HCT116 (cell line): ENCODE results near the gene SERAC1. TPM values are rescaled to one million over a fixed set of nuclear protein-coding genes. Genes with fewer than 3 reads are reported as not detected.

Experiments
- ATAC-seq: fragments of 200-7000 bp; cut with Tn5 transposase; 2 replicates; pipeline ENCODE4 v1.9.1; 2020; ENCODE audit warnings: mild to moderate bottlenecking, moderate library complexity
- BruUV-seq: library from RNA; stranded (reverse); fragments of 400-500 nt; replicated peaks from 2 replicates; lab custom pipeline; 2021; lab: Mats Ljungman, UMichigan
- CTCF ChIA-PET: fragments of 300-600 bp; sonication (Branson Sonifier 250); formaldehyde crosslinking; loops from one replicate; lab custom pipeline; 2021; ENCODE audit warnings: antibody characterized with exemption; lab: Charles Lee
- POLR2A ChIA-PET: fragments of 300-600, 350-600 bp; sonication (Branson Sonifier 250); formaldehyde crosslinking; loops from one replicate; lab custom pipeline; 2021; ENCODE audit warnings: antibody characterized with exemption; lab: Charles Lee
- RAD21 ChIA-PET, 2 experiments: fragments of 300-600 bp; sonication (Branson Sonifier 250); formaldehyde crosslinking; loops; one replicate each; lab custom pipeline; 2023; ENCODE audit warnings: low total read pairs in 2 of 2; ENCODE audit not compliant: uncharacterized antibody in 2 of 2, unreplicated experiment in 2 of 2, low non-redundant PET in 1 of 2; lab: Charles Lee
- DNase-seq: peaks from one replicate; pipeline ENCODE4 v3.0.0-alpha.2; 2010; ENCODE audit warnings: low read depth, low spot score
- H2AFZ ChIP-seq: fragments of 200-600 bp; shearing (Covaris generic), sonication (generic); 2 replicates; pipeline ENCODE4 v1.6.1; 2017; ENCODE audit warnings: low read depth, mixed run types, mixed read lengths, antibody characterized with exemption, low read length; ENCODE audit not compliant: poor library complexity, severe bottlenecking
- H3K27ac ChIP-seq: 2 replicates; pipeline ENCODE4 v1.5.1; 2012; ENCODE audit warnings: low read depth, low read length
- H3K27me3 ChIP-seq: fragments of 200-600 bp; sonication (generic); 2 replicates; pipeline ENCODE4 v1.6.1; 2016; ENCODE audit warnings: mixed run types, low read length, mixed read lengths; ENCODE audit not compliant: insufficient read depth
- H3K36me3 ChIP-seq, 2 experiments: fragments of 200-500 bp in 1 of 2; fragments of 200-600 bp in 1 of 2; sonication (Bioruptor generic) in 1 of 2; sonication (generic) in 1 of 2; 2 replicates each; pipeline versions ENCODE4 v1.5.1 to v1.6.1; 2014 to 2016; ENCODE audit warnings: low read length in 2 of 2, inconsistent platforms in 1 of 2, mixed read lengths in 1 of 2, mixed run types in 1 of 2; ENCODE audit not compliant: insufficient read depth in 2 of 2, control insufficient read depth in 1 of 2
- H3K4me1 ChIP-seq, 2 experiments: fragments of 200-600 bp in 1 of 2; sonication (generic) in 1 of 2; 2 replicates each; pipeline versions ENCODE4 v1.5.1 to v1.6.1; 2012 to 2017; ENCODE audit warnings: low read length in 2 of 2, inconsistent platforms in 1 of 2, mild to moderate bottlenecking in 1 of 2, mixed read lengths in 1 of 2, mixed run types in 1 of 2, moderate library complexity in 1 of 2; ENCODE audit not compliant: insufficient read depth in 2 of 2, control insufficient read depth in 1 of 2
- H3K4me2 ChIP-seq: fragments of 200-600 bp; sonication (generic); 2 replicates; pipeline ENCODE4 v1.6.1; 2017; ENCODE audit warnings: mixed run types, low read length, mixed read lengths
- H3K4me3 ChIP-seq, 2 experiments: fragments of 200-600 bp in 1 of 2; sonication (generic) in 1 of 2; replicated peaks in 1 of 2; 2 replicates each; pipeline ENCODE4 v1.5.1; 2011 to 2016; ENCODE audit warnings: low read length in 2 of 2, control low read depth in 1 of 2, low read depth in 1 of 2, mild to moderate bottlenecking in 1 of 2, mixed read lengths in 1 of 2, mixed run types in 1 of 2
- H3K79me2 ChIP-seq: fragments of 200-600 bp; sonication (generic); 2 replicates; pipeline ENCODE4 v1.6.1; 2017; ENCODE audit warnings: mild to moderate bottlenecking, mixed run types, low read length, moderate library complexity, mixed read lengths; ENCODE audit not compliant: insufficient read depth
- H3K9ac ChIP-seq: fragments of 200-600 bp; sonication (generic); 2 replicates; pipeline ENCODE4 v1.6.1; 2016; ENCODE audit warnings: low read length, mixed read lengths
- H3K9me2 ChIP-seq: fragments of 200-600 bp; sonication (generic), shearing (Covaris generic); 2 replicates; pipeline ENCODE4 v1.6.1; 2017; ENCODE audit warnings: mixed run types, mild to moderate bottlenecking, moderate library complexity; ENCODE audit not compliant: insufficient read depth
- H3K9me3 ChIP-seq, 2 experiments: fragments of 200-500 bp in 1 of 2; fragments of 200-600 bp in 1 of 2; sonication (Bioruptor generic) in 1 of 2; sonication (generic) in 1 of 2; 2 replicates each; pipeline ENCODE4 v1.6.1; 2014 to 2017; ENCODE audit warnings: low read length in 2 of 2, mixed read lengths in 2 of 2, inconsistent platforms in 1 of 2, low read depth in 1 of 2, mild to moderate bottlenecking in 1 of 2, mixed run types in 1 of 2, moderate library complexity in 1 of 2; ENCODE audit not compliant: control insufficient read depth in 1 of 2, insufficient read depth in 1 of 2
- H4K20me1 ChIP-seq: fragments of 200-600 bp; sonication (generic), shearing (Covaris generic); 2 replicates; pipeline ENCODE4 v1.6.1; 2017; ENCODE audit warnings: mixed run types, mild to moderate bottlenecking, moderate library complexity; ENCODE audit not compliant: insufficient read depth
- CBX3 ChIP-seq: IDR thresholded peaks from 2 replicates; pipeline ENCODE4 v1.6.1; 2012; ENCODE audit warnings: low read depth
- CEBPB ChIP-seq: IDR thresholded peaks from 2 replicates; pipeline ENCODE4 v1.6.1; 2012; ENCODE audit warnings: low read depth
- CTCF ChIP-seq, 3 experiments: fragments of 200-600 bp in 1 of 3; sonication (generic) in 1 of 3; IDR thresholded peaks in 2 of 3; conservative IDR thresholded peaks in 1 of 3; 2 replicates each; pipeline ENCODE4 v1.5.1; 2012 to 2017; ENCODE audit warnings: low read depth in 2 of 3, low read length in 2 of 3, antibody characterized with exemption in 1 of 3, borderline replicate concordance in 1 of 3, control low read depth in 1 of 3, mild to moderate bottlenecking in 1 of 3, mixed read lengths in 1 of 3, mixed run types in 1 of 3, moderate library complexity in 1 of 3; ENCODE audit not compliant: insufficient read depth in 1 of 3
- ELF1 ChIP-seq: IDR thresholded peaks from 2 replicates; pipeline ENCODE4 v1.6.1; 2012; ENCODE audit warnings: low read depth, borderline replicate concordance
- EZH2 ChIP-seq: fragments of 200-600 bp; sonication (generic); IDR thresholded peaks from 2 replicates; pipeline ENCODE4 v1.6.1; 2017; ENCODE audit warnings: antibody characterized with exemption, mixed run types
- EZH2phosphoT487 ChIP-seq: fragments of 200-600 bp; IDR thresholded peaks from 2 replicates; pipeline ENCODE4 v1.6.1; 2018; ENCODE audit warnings: antibody characterized with exemption, borderline replicate concordance
- FOSL1 ChIP-seq: IDR thresholded peaks from 2 replicates; pipeline ENCODE4 v1.6.1; 2012; ENCODE audit warnings: low read depth
- MAX ChIP-seq: IDR thresholded peaks from 2 replicates; pipeline ENCODE4 v1.6.1; 2012
- POLR2A ChIP-seq: IDR thresholded peaks from 2 replicates; pipeline ENCODE4 v1.7.0; 2011; ENCODE audit warnings: borderline replicate concordance; ENCODE audit not compliant: insufficient read depth, insufficient read length; ENCODE audit errors: extremely low read depth
- POLR2AphosphoS5 ChIP-seq: IDR thresholded peaks from 2 replicates; pipeline ENCODE4 v1.6.1; 2011; ENCODE audit warnings: mild to moderate bottlenecking, low read depth, low read length, moderate library complexity
- REST ChIP-seq: IDR thresholded peaks from 2 replicates; pipeline ENCODE4 v1.6.1; 2012; ENCODE audit warnings: low read depth
- SRF ChIP-seq: IDR thresholded peaks from 2 replicates; pipeline ENCODE4 v1.6.1; 2012; ENCODE audit warnings: low read depth
- TCF7L2 ChIP-seq: IDR thresholded peaks from 2 replicates; pipeline ENCODE4 v1.7.0; 2011; ENCODE audit warnings: borderline replicate concordance, inconsistent platforms; ENCODE audit not compliant: insufficient read depth, insufficient read length; ENCODE audit errors: extremely low read depth
- ZBTB33 ChIP-seq: IDR thresholded peaks from 2 replicates; pipeline ENCODE4 v1.6.1; 2011; ENCODE audit warnings: mild to moderate bottlenecking, low read length, moderate library complexity; ENCODE audit not compliant: insufficient replicate concordance; ENCODE audit errors: extremely low read depth
- intact Hi-C: fragments of 100-400 bp; cut with micrococcal nuclease; formaldehyde crosslinking; loops from 2 replicates; pipeline ENCODE4 v1.10.0; 2022
- total RNA-seq: library from RNA; stranded (reverse); gene quantifications from one replicate; pipeline ENCODE4 v1.2.1, GENCODE V29; 2021; ENCODE audit not compliant: unreplicated experiment

Gene SERAC1
- total RNA-seq, 1 experiment from 2014 or later = 7.6 TPM

- no peaks in the 10 kb centered on the region for H4K20me1 ChIP-seq
- POLR2A ChIA-PET = no interaction called here
Measured at GRCh38 chr6:158174514-158174913, 6.5 kb upstream of the SERAC1 start.

More at GRCh38 chr6:158174514-158174913, 6.5 kb upstream of the SERAC1 start:
- ATAC-seq (no peak), DNase-seq (no peak)
- no peak overlapping the region for H3K4me3 ChIP-seq
- no peaks in the 10 kb centered on the region for H3K9me3 ChIP-seq
- no peaks in the 10 kb centered on the region for H3K9me2 ChIP-seq
- H3K4me2 ChIP-seq = no peak overlapping the region
- TF ChIP-seq CTCF (IDR thresholded peaks at IDR 0.05 in 2 of 3, conservative IDR thresholded peaks at IDR 0.05 in 1 of 3; ENCODE audit: borderline replicate concordance in 1 of 3, insufficient read depth in 1 of 3, low read depth in 2 of 3, low read length in 2 of 3) = no peak
- TF ChIP-seq TCF7L2 = no peak
- TF ChIP-seq POLR2AphosphoS5 = no peak
- TF ChIP-seq MAX = no peak
- no peak for TF ChIP-seq SRF
- no peak for TF ChIP-seq REST
- TF ChIP-seq EZH2phosphoT487 = no peak
- no peak for TF ChIP-seq CBX3
- TF ChIP-seq ZBTB33 = no peak
- TF ChIP-seq ELF1 = no peak
- TF ChIP-seq FOSL1 = no peak
- TF ChIP-seq EZH2 = no peak
- no peak for TF ChIP-seq POLR2A
- no peak for TF ChIP-seq CEBPB
- H3K4me1 ChIP-seq = peaks cover 14 to 16% of the 10 kb centered on the region in 2 experiments; a peak in 3 of 4 replicates
- H3K36me3 ChIP-seq = no peaks in the 10 kb centered on the region; a peak in 1 of 4 replicates
- H3K9ac ChIP-seq = no peak overlapping the region
- intact Hi-C loops = no loop called here
- RAD21 ChIA-PET = no interaction called here
- no TSS peak for BruUV-seq
- H3K27ac ChIP-seq = no peak overlapping the region
- no peaks in the 10 kb centered on the region for H3K79me2 ChIP-seq
- H3K27me3 ChIP-seq = no peaks in the 10 kb centered on the region
- CTCF ChIA-PET = no interaction called here
- H2AFZ ChIP-seq = no peak overlapping the region
